GM23248 (cell line): Measurements from ENCODE around the gene ADAMTSL1.

Source experiments
- EZH2 ChIP-seq: fragments of 200-600 bp; sonication (generic); IDR thresholded peaks from 2 replicates; pipeline ENCODE4 v1.6.1; 2018; ENCODE audit warnings: antibody characterized with exemption, mild to moderate bottlenecking; ENCODE audit not compliant: insufficient read depth, poor library complexity, severe bottlenecking
- EZH2phosphoT487 ChIP-seq: fragments of 200-600 bp; sonication (generic); IDR thresholded peaks from 2 replicates; pipeline ENCODE4 v1.6.1; 2018; ENCODE audit warnings: antibody characterized with exemption, moderate library complexity, mild to moderate bottlenecking, low read depth; ENCODE audit not compliant: insufficient read depth

DNA sequence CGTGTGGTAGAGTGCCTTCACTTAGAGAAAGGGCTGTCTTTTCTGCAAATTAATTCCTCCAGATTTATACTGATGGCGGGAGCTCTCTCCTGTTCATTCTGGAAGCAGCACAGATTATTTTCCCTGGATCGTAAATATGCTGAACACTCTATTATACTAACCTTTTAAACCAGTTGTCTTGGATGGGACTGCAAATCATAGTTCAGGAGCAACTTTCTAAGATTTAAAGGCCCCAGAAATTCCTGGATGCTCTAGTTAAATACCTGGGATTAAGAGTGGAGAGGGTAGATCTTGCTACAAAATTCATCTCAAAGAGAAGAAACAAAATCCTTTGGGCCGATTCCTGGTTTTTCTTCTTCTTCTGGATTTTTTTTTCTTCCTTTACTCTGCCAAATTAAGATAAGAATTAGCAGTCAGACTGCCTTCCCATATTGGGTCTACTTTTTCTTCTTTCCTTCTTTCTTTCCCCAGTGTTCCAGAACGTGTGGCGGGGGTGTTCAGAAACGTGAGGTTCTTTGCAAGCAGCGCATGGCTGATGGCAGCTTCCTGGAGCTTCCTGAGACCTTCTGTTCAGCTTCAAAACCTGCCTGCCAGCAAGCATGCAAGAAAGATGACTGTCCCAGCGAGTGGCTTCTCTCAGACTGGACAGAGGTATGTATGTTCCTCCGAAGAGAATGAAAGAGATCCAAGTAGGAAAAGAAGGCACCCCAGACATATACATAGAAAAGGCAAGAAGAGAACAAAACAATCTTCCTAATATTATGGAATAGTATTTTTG, 296.4 kb downstream of the ADAMTSL1 start:
- no peak for TF ChIP-seq EZH2
- TF ChIP-seq EZH2phosphoT487, result no peak
